HUES64 (cell line): ENCODE measurements around the gene TAS2R13.

ENCODE experiments used
- H3K27ac ChIP-seq: 2 replicates; pipeline ENCODE4 v1.7.0; 2013; ENCODE audit warnings: low read depth, low read length, inconsistent platforms
- H3K27me3 ChIP-seq: 2 replicates; pipeline ENCODE4 v1.6.1; 2013; ENCODE audit warnings: mild to moderate bottlenecking, low read length; ENCODE audit not compliant: insufficient read depth
- H3K36me3 ChIP-seq: 2 replicates; pipeline ENCODE4 v1.6.1; 2013; ENCODE audit warnings: mild to moderate bottlenecking, low read length; ENCODE audit not compliant: insufficient read depth
- H3K4me1 ChIP-seq: 2 replicates; pipeline ENCODE4 v1.6.1; 2013; ENCODE audit warnings: mild to moderate bottlenecking, low read length, moderate library complexity; ENCODE audit not compliant: insufficient read depth
- H3K4me3 ChIP-seq: 2 replicates; pipeline ENCODE4 v1.5.1; 2013; ENCODE audit warnings: mild to moderate bottlenecking, low read length, moderate library complexity
- H3K9ac ChIP-seq: 2 replicates; pipeline ENCODE4 v1.6.1; 2013; ENCODE audit warnings: mild to moderate bottlenecking, low read depth, low read length
- H3K9me3 ChIP-seq: 2 replicates; pipeline ENCODE4 v1.6.1; 2013; ENCODE audit warnings: low read depth, low read length; ENCODE audit not compliant: insufficient read depth
- WGBS: fragments of 150-250, 120-280 bp; methylation state at CpG from one replicate; pipeline ENCODE4 v1.1.7; 2013; ENCODE audit warnings: missing lambda C conversion rate; 5-methylcytosine and 5-hydroxymethylcytosine counted together

Gene TAS2R13

DNA sequence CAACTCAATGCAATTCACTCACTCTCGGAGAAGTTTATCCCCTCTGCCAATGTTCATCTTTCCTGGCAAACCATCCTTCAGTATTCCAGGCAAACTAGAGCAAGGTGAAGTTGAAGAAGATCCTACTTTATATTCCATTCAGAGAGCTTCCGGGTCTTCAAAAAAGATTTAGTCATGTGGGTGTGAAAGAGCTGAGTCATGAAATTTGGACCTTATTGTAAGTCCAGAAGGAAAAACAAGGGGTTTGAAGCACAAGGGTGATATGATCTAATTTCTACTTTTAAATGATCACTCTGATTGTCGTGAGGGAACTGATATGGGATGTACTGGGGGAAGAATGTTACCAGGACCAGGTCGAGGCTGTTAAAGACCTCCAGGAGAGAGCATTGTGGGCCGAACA, 16.9 kb upstream of the TAS2R13 start:
- no peaks in the 10 kb centered on the region for H3K4me1 ChIP-seq
- H3K9ac ChIP-seq: no peak overlapping the region
- no peak overlapping the region for H3K27ac ChIP-seq
- no peaks in the 10 kb centered on the region for H3K27me3 ChIP-seq
- no peaks in the 10 kb centered on the region for H3K36me3 ChIP-seq
- H3K9me3 ChIP-seq: no peaks in the 10 kb centered on the region
- no peak overlapping the region for H3K4me3 ChIP-seq
- 94% methylated on average over 5 of the region's 5 CpGs for WGBS

DNA sequence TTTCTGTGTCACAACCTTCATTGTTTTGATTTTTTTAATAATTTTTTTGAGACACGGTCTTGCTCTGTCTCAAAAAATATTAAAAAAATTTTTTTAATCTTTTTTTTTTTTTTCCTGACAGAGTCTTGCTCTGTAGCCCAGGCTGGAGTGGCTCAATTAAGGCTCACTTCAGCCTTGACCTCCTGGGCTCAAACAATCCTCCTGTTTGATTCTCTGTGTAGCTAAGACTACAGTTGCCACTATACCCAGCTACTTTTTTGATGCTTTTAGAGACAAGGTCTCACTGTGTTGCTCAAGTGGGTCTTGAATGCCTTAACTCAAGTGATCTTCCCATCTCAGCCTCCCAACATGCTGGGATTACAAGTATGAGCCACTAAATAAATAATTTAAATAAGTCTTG, 10.4 kb upstream of the TAS2R13 start:
- WGBS: no CpG with 5 or more reads among the region's 1 CpG
- Histone ChIP-seq H3K27ac (no peak overlapping the region), H3K4me1 (no peaks in the 10 kb centered on the region; the same call in 1 of the 2 replicates), H3K9me3 (no peaks in the 10 kb centered on the region), H3K27me3 (no peaks in the 10 kb centered on the region), H3K4me3 (no peak overlapping the region), H3K9ac (no peak overlapping the region), H3K36me3 (no peaks in the 10 kb centered on the region)

DNA sequence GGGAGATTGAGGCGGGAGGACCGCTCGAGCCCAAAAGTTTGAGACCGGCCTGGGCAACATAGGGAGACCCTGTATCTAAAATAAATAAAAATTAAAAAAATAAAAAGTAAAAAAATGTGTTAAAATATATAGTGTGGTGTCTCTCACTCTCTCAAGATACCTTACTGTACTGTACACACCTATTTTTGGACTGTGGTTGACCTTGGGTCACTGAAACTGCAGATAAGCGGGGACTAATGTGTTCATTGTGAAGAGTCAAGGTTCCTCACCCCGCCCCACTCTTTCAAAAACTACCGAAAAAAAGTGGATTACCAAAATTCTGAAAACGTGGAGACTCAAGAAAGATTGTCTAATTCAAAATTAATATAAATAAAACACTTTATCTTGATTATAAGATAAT, 1.0 kb upstream of the TAS2R13 start:
- H3K4me1 ChIP-seq: peaks cover 9% of the 10 kb centered on the region; the same call in 1 of the 2 replicates
- no peak overlapping the region for H3K27ac ChIP-seq
- 74% methylated on average over 6 of the region's 8 CpGs for WGBS
- no peak overlapping the region for H3K4me3 ChIP-seq
- no peaks in the 10 kb centered on the region for H3K27me3 ChIP-seq
- H3K36me3 ChIP-seq: no peaks in the 10 kb centered on the region
- H3K9me3 ChIP-seq: 0 out of 2 replicates have a peak, but pooled peaks cover 2% of the 10 kb centered on the region
- no peak overlapping the region for H3K9ac ChIP-seq

- Histone ChIP-seq H3K9me3 (peaks cover 11% of the 10 kb centered on the region; the same call in 1 of the 2 replicates), H3K4me1 (no peaks in the 10 kb centered on the region), H3K9ac (no peak overlapping the region), H3K27me3 (no peaks in the 10 kb centered on the region), H3K27ac (no peak overlapping the region), H3K4me3 (no peak overlapping the region), H3K36me3 (no peaks in the 10 kb centered on the region)
- WGBS: 95% methylated on average over 4 of the region's 4 CpGs
These were observed 4.7 kb downstream of the TAS2R13 start for GRCh38 chr12:10904686-10905085.

GRCh38 chr12:10901427-10901826, 7.9 kb downstream of the TAS2R13 start:
- Histone ChIP-seq H3K9me3 (peaks cover 11% of the 10 kb centered on the region; the same call in 1 of the 2 replicates), H3K27me3 (no peaks in the 10 kb centered on the region), H3K36me3 (no peaks in the 10 kb centered on the region), H3K27ac (no peak overlapping the region), H3K4me1 (no peaks in the 10 kb centered on the region), H3K9ac (no peak overlapping the region), H3K4me3 (no peak overlapping the region)
- 92% methylated on average over 1 of the region's 1 CpG for WGBS

- H3K27ac ChIP-seq: no peak overlapping the region
- peaks cover 11% of the 10 kb centered on the region; the same call in 1 of the 2 replicates for H3K9me3 ChIP-seq
- no peak overlapping the region for H3K9ac ChIP-seq
- WGBS: 96% methylated on average over 1 of the region's 1 CpG
- no peaks in the 10 kb centered on the region for H3K4me1 ChIP-seq
- no peaks in the 10 kb centered on the region for H3K27me3 ChIP-seq
- no peak overlapping the region for H3K4me3 ChIP-seq
- H3K36me3 ChIP-seq: no peaks in the 10 kb centered on the region
These were observed 8.4 kb downstream of the TAS2R13 start for GRCh38 chr12:10900972-10901371.

- no peaks in the 10 kb centered on the region for H3K36me3 ChIP-seq
- H3K27me3 ChIP-seq: no peaks in the 10 kb centered on the region
- no peak overlapping the region for H3K4me3 ChIP-seq
- 91% methylated on average over 1 of the region's 1 CpG for WGBS
- no peak overlapping the region for H3K27ac ChIP-seq
- peaks cover 10% of the 10 kb centered on the region; the same call in 1 of the 2 replicates for H3K9me3 ChIP-seq
- no peaks in the 10 kb centered on the region for H3K4me1 ChIP-seq
- no peak overlapping the region for H3K9ac ChIP-seq
These were observed 8.8 kb downstream of the TAS2R13 start for GRCh38 chr12:10900530-10900929.

DNA sequence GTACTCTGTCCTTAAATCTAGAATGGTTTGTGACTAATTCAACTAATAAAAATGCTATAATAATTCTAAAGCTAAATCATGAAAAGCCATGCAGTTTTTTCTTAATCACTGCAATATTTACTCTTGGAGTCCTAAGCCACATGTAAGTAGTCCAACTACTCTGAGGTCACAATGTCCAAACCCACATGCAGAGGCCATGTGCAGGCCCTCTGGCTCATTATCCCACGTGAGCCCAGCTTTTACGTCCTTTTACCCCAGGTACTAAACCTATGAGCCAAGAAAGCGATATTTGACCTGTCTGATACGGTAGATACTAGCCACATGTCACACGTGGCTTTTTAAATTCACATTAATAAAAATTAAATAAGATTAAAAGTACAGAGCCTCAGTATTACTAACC, 12.5 kb downstream of the TAS2R13 start:
- over 99% methylated on average over 4 of the region's 5 CpGs for WGBS
- Histone ChIP-seq H3K9me3 (no peaks in the 10 kb centered on the region), H3K27me3 (no peaks in the 10 kb centered on the region), H3K4me3 (no peak overlapping the region), H3K4me1 (no peaks in the 10 kb centered on the region), H3K9ac (no peak overlapping the region), H3K36me3 (no peaks in the 10 kb centered on the region), H3K27ac (no peak overlapping the region)

GRCh38 chr12:10891937-10892336, 17.4 kb downstream of the TAS2R13 start:
- Histone ChIP-seq H3K9ac (no peak overlapping the region), H3K4me1 (peaks cover 5% of the 10 kb centered on the region; the same call in 1 of the 2 replicates), H3K27ac (no peak overlapping the region), H3K36me3 (no peaks in the 10 kb centered on the region), H3K27me3 (no peaks in the 10 kb centered on the region), H3K4me3 (no peak overlapping the region), H3K9me3 (no peaks in the 10 kb centered on the region)
- 93% methylated on average over 2 of the region's 2 CpGs for WGBS

DNA sequence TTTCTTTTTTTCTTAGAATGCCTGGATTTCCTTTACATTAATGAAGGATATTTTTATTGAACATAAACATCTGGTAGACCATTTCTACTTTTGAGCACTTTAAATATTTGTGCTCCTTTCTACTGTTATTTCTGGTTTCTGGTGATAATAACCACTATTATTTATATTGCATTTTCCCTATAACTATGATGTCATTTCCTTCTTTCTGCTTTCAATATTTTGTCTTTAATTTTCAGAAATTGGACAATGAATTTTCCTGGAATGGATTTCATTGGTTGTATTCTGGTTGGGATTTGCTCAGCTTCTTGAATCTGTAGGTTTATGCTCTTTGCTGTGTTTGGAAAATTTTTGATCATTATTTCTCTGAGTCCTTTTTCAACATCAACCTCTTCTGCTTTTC, 20.1 kb downstream of the TAS2R13 start:
- no peaks in the 10 kb centered on the region for H3K27me3 ChIP-seq
- H3K9ac ChIP-seq: no peak overlapping the region
- no peaks in the 10 kb centered on the region for H3K36me3 ChIP-seq
- H3K4me3 ChIP-seq: no peak overlapping the region
- no peaks in the 10 kb centered on the region for H3K9me3 ChIP-seq
- peaks cover 5% of the 10 kb centered on the region; the same call in 1 of the 2 replicates for H3K4me1 ChIP-seq
- H3K27ac ChIP-seq: no peak overlapping the region

DNA sequence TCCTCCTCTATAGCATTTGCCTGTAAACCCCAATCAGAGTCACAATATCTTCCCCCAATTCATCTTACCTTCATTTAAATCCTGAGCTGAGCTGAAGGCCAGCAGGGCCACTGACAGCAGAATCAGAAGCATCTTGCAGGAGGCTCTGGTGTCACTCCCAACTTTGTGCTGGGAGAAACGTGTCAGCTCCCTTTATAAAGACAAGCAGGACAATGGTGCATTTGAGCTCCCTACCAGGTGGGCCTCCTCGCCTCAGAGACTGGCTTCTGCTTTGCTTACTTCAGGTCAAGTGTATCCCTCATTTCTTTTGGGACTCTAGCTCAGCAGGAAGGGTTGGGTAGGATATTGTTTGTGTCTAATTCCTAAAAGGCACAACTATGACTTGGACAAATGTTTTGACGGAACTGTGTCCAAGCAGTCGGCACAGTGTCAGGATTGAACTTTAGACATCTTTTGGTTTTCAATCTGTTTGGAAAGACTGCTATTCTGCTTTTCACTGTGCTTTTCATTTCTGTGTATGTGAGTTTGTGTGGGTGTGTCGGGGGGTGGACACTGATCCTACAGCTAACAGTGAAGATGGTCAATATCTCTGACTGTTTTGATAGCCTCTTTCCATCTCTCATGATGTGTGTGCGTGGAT, 25.2 kb downstream of the TAS2R13 start, which contains the start of gene PRH1:
Gene PRH1 (minus strand): TSS at position 170 of the 640 bp plus-strand sequence. CDS start 38 bp downstream, at position 132.
- Histone ChIP-seq H3K27ac (no peak within 1 kb of the TSS), H3K27me3 (no peaks in the 10 kb centered on the region), H3K4me1 (no peaks in the 10 kb centered on the region), H3K9me3 (no peaks in the 10 kb centered on the region), H3K36me3 (peaks cover 3% of the 10 kb centered on the region; the same call in 1 of the 2 replicates), H3K9ac (no peak within 1 kb of the TSS), H3K4me3 (no peak within 1 kb of the TSS)
- WGBS: 91% methylated on average over 5 of the region's 6 CpGs
